Tongue (tissue), 2 donors: ENCODE data around the gene GNAS-AS1. TPM values are rescaled to one million over a fixed set of nuclear protein-coding genes. Genes with fewer than 3 reads are reported as not detected.

Source experiments
- DNase-seq: peaks from one replicate; pipeline ENCODE4 v3.0.0-alpha.2; 2015
- total RNA-seq: library from RNA; depleted of rRNA; stranded (reverse); fragments of >200 nt; gene quantifications from one replicate; pipeline ENCODE4 v1.2.3, GENCODE V29; 2014

GNAS-AS1 gene
- total RNA-seq = 2.5 TPM

DNA sequence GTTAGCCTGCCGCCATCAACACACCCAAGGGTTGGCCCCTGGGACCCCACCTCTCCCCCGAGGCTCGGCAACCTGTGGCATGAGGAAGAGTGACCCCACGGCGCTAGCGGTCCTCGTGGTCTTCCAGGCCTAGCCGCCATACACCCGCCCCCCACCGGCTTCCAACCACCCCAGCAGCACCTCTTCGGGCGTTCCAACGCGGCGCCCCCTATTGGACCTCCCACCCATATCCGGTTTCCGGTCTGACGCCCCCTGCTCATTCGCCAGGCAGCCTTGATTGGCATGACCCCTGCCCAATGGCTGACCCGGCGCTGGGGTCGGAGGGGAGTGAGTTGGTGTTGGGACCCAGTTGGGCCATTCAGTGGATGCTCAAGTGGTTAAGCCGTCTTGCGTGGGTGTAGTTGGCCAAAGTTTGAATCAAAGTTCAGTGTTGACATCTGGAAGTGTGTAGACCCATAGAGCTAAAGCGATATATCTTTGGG, at the start of gene GNAS-AS1:
TSS of gene GNAS-AS1 (minus strand) at position 210 of the 482 bp plus-strand sequence.
- peak; percentile 92 for DNase-seq

DNA sequence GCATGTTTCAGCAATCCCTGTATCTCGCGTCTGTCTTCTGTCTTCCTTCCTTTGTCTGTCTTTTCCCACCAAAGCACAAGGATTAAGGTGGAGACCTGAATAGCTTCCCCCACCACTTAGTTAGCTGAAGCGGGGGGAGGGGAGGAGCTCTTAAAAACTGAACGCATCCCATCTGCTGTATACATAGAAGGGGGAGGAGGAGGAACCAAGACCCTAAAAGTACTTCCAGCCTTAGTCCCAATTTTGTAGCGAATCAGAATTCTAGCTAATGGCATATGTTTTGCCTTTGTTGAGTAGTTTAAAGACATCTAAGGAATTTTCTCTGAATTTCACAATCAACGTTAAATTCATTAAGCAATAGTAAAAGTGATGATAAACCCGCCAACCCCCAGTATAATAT, 49.7 kb upstream of the GNAS-AS1 start:
- peak; percentile 46 for DNase-seq

DNA sequence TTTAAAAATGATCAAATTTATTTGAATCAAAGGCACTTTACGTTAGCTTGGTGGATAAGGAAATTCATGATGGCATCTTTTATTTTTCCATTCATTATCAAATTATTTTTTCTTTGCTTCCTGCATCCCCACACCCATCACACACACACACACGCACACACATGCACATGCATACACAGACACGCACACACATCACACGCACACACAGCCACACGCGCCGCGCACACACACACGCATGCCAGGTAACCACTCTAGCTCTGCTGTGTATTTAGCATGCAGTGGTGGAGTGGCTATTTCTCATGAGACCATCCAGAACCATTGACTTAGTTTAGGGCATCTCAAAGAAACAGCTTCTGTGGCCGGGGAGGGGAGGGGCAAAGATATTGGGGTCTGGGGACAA, 48.8 kb upstream of the GNAS-AS1 start:
- no peak for DNase-seq

DNA sequence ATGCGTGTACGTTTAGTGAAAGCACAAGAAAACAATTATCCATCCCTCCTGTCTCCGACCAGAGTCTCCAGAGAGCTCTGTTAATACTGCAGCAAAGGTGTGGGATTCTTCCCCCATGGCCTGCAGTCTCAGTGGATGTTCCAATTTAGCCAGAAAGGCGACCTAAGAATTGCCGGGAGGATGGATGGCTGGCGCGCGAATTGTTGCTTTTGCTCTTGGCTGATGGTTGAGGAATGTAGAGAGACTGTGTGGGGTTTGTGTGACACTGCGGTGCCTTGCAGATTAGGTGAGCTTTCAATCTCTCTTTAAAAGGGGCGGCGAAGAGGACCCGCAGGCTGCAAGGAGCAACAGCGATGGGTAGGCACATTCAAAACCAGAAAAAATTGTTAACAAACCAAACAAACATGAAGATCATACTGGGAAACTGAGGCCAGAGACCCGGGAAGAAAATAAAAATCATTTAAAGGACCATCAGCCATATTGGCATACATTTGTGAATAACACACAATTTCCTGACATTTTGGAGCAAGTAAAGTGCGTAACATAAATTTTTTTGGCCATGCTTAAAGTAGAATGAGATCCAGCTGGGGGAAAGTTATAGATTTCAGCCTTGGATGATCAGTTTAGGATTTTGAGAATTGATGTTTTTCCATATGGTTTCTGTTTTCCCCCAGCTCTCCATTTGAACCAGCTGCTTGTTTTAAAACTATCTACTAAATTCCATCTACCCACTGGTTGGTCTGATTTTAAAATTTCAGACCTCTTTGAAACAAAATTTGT, 48.1 kb upstream of the GNAS-AS1 start:
- DNase-seq = no peak

DNA sequence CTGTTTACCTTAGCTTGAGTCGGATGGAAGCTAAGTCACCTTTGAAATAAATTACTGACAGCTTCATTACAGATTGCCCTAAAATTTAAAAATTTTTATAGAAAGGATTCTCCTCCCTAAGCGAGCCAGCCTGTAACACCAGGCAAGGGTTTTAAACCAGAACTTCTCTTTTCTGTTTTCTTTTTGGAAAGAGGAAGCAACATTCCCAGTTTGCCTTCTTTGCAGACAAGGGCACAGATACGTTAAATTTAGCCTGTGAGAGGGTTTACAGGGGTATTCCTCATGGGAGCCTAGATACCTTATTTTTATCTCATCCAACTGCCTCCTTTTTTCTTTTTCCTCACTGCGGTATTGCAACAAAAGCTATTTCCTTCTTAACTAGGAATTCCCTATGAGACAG, 46.8 kb upstream of the GNAS-AS1 start:
- no peak for DNase-seq

DNA sequence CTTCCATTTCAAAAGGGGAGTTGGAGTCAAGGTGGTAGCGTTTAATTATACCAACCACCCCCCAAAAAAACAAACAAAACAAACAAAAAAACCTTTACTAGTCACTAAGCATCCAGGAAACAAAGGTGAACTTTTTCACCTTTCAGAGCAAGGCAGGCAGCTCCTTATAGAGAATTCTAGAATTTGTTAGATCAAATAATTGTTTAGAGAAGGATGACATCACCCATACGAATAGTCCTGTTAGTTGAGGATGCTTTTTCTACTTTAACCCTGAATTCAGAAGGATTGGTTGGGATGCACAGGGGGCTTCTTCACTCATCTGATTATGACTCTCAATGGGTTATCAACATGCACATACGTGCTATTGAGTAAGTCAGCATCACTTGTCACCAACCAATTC, 46.1 kb upstream of the GNAS-AS1 start:
- no peak for DNase-seq

DNA sequence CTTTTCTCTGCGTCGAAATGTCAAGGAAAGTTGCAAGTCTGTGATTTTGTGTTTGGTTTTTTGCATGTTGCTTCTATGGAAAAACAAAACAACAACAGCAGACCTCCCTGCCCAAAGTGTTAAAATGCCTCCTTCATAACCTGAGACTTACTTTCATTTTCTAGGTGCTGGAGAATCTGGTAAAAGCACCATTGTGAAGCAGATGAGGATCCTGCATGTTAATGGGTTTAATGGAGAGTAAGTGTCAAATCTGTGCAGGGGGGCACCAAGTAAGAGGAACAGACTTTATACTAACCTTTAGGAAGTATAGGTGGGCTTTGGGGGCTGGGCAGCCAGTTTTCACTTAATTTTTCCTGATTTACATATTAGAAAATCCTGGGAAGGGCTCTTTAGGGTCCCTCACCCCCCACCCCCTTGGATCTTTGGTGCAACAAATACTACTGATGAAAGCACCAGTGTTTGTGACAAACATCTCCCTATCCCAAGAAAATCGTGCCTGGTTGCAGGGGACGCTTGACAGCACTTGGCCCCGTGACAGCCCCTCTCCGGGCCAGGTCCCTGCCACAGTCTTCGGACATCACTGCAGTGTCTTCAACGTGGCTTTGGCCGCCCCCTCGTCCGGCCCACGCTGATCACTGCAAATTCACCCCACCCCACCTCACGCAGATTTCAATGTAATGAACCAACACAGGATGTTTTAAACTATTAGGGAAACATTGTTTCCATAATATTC, 44.9 kb upstream of the GNAS-AS1 start:
- DNase-seq = no peak

DNA sequence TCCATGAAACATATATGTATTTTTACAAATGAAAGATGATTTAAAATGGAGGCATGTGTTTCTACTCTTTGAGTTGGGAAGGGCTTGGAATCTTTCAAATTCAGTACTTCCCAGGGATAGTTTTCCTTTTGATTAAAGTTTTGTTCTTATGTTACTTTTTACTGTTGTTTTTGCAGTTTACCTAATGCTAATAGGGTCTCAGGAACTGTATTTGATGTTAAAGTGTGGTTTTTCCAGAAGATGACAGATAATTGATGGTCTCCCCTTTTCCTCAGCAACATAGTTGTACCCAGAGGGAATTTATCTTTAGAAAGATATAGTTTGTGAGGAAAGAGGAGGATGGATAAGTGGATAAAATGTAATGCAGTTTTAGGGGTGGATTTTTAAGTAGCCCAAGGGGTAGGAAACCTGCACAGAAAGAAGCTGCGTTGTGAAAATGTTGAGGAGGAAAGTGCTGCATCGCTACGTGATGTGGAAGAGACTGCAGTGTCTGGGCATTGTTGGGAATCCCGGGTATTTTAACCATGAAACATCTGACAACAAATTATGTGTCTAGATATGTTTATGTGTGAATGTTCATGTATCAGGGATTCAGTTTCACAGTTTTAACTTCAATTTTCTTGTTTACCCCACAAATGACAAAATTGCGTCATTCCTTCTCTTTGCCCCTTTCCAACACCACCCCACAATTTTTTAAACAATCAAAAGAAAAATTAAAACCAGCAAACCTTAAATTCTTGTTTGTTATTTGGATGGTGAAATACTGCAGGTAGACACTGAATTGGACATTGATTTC, 44.1 kb upstream of the GNAS-AS1 start:
- DNase-seq = no peak

DNA sequence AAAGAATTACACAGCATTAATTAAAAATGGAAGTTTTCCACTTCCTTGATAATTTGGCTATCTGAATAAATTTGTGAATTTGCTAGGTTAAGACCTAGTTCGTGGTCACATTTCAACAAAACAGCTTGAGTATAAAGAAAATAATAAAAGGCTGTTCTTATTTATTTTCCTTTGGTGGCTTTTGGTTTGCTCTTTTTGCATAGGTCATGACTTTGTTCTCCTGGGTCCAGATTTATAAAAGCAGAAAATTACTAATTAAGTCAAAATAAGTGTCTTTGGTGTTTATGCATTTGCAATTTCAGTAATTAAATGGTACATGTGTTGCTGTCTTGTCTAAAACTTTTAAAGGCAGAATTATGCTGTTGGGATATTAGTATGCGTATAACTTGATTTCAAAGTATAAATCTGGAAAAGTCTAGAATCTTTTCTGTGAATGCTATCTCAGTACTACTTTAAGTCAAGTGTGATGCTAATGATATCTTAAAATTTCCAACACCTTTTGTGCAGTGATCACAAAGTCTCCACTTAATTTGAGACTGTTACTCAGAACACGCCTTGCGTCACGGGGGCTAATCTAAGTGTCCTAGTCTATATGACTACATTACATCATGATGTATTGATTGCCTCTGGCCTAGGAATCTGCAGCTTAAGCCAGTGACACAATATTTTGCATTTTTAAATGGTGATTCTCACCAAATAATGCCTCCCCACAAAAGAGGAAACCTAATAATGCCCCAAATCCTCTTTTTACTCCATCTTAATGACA, 42.8 kb upstream of the GNAS-AS1 start:
- DNase-seq = peak; percentile 44

DNA sequence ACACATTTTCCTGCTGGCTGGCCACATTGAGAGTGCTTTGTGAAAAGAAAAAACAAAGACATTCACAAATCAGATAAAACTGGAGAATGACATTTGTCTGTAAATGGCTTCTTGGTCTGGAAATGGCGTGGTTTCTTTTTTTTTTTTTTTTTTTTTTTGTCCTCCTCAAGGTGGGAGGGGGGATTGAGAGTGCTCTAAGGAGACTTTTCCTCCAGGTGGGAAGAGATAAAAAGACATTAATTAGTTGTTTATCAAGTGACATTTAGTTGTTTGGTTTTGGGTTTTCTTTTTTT, 42.2 kb upstream of the GNAS-AS1 start:
- DNase-seq = peak; percentile 63

DNA sequence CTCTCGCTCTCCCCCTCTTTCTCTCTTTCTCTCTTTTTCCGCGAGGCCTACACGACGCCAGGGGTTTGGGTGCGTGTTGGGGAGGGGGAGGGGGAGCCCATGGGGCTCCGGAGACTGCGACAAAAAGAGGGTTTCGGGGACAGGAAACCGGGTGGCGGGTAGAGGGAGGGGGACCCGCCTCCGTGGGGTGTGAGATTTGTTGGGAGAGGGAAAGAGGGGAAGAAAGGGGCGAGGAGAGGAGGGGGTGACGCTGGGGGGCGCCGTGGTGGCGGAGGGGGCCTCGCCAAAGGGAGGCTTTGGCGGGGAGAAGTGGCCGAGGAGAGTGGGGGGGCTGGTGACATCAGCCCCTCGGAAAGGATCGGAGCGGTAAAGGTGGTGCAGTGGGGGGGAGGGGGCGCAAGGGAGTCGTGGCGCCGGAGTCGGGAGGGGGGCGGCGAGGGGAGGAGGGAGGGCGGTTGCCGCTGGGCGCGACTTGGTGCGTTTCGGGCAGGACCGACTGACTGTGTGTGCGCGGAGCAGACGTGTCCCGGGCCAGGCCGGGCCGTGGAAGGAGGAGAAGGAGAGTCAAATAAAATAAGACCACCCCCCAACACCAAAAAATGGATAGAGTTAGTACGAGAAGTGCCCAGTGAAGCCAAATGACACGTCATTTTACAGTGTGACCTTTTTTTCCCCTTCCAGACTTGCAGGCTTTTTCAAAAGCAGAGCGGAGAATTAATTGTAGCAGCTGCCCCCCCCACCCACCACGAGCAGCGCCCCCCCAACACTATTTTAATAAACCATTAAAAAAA, 41.6 kb upstream of the GNAS-AS1 start:
- DNase-seq = peak; percentile 89

DNA sequence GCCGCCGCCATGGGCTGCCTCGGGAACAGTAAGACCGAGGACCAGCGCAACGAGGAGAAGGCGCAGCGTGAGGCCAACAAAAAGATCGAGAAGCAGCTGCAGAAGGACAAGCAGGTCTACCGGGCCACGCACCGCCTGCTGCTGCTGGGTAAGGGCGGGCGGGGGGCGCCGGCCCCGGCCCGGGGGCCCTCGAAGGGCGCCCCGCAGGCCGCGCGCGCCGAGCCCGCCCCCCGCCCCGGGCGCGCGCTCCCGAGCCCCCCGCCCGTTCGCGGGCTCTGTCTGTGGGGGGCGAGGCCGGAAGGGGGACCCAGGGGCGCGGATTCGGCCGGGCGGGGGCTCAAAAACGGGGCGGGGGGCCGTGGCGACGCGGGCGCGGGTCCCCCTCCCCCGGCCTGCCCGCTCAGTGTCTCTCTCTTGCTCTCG, 41.0 kb upstream of the GNAS-AS1 start:
- peak; percentile 79 for DNase-seq

DNA sequence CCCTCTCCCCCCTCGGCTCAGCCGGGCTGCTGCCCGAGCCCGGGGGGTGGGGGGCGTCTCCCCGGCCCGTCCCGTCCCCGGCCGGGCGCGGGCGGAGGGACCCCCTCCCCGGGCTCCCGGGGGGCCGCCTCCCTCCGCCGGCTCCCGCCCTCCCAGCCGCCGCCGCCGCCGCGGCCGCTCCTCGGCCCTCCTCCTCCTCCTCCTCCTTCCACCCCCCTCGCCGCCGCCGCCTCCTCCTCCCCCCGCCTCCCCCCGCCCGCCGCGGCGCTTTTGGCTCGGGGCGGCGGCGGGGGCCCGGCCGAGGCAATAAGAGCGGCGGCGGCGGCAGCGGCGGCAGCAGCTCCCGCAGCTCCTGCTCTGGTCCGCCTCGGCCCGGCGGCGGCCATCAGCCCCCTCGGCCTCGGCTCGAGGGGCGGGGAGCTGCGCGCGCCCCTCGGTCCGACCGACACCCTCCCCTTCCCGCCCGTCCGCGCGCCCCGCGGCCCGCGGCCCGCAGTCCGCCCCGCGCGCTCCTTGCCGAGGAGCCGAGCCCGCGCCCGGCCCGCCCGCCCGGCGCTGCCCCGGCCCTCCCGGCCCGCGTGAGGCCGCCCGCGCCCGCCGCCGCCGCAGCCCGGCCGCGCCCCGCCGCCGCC, 40.5 kb upstream of the GNAS-AS1 start:
- DNase-seq = peak; percentile 97

DNA sequence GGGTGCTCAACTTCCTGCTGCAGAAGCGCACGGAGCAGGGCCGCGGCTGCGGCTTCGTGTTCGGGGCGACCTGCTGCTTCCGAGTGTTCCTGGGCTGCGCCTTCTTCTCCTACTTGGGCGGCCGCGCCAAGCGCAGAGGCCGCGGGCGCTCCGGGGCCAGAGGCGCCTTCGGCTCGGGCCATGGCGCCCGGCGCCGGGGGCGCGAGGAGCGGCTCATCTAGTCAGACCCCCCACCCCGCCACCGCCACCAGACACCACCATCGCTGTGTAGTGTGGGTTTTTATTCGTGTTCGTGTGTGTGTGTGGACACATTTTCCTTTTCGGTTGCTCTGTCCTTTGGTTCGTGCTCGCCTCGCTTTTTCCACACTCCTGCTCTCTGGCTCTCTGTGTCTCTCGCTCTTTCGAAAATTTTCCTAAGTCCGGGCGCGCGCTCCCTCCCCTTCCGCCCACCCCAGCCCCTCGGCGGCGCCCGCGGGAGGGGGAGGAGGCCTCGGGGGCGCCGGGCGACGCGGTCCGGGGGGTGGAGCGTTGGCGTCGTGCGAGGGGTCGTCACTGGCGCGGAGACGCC, 39.9 kb upstream of the GNAS-AS1 start:
- no peak for DNase-seq

DNA sequence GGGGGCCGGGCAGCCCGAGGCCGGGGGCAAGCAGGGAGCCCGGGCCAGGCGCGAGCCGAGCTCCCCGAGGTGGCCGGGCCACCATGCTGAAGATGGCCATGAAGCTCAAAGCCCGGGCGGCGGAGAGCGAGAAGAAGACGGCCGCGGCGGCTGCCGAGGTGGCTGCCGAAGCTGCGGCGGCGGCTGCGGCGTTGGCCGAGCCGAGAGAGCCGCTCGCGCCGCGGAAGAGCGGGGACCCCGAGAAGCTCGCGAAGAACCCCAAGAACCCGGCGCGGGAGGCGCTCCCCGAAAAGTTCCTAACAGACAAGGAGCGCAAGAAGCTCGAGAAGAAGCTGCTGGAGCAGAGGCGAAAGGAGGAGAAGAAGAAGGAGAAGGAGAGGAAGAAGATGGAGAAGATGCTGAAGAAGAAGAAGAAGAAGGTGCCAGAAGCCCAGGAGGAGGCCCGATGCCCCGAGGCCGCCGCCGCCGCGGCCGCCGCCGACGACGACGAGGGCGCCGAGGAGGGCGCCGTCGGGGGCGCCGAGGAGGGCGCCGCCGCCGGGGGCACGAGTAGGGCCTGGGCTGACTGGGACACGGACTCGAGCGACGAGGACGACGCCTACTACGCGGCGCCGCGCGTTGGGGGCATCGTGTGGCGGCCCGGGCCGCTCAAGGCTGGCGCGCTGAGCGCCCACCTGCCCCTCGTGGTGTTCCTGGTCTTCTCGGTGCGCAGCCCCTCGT, 39.3 kb upstream of the GNAS-AS1 start:
- no peak for DNase-seq

DNA sequence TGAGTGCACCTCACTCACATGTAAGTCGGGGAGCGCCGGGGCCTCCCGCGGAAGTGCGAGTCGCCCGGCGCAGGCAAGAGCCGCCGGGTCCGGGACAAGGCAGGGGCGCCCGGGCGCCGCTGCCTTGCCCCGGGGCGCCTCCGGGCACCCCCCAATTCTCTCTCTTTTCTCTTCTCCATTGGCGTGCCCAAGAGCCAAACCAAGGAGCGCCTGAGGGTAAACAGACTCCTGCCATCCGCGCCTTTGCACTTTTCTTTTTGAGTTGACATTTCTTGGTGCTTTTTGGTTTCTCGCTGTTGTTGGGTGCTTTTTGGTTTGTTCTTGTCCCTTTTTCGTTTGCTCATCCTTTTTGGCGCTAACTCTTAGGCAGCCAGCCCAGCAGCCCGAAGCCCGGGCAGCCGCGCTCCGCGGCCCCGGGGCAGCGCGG, 38.6 kb upstream of the GNAS-AS1 start:
- peak; percentile 28 for DNase-seq

DNA sequence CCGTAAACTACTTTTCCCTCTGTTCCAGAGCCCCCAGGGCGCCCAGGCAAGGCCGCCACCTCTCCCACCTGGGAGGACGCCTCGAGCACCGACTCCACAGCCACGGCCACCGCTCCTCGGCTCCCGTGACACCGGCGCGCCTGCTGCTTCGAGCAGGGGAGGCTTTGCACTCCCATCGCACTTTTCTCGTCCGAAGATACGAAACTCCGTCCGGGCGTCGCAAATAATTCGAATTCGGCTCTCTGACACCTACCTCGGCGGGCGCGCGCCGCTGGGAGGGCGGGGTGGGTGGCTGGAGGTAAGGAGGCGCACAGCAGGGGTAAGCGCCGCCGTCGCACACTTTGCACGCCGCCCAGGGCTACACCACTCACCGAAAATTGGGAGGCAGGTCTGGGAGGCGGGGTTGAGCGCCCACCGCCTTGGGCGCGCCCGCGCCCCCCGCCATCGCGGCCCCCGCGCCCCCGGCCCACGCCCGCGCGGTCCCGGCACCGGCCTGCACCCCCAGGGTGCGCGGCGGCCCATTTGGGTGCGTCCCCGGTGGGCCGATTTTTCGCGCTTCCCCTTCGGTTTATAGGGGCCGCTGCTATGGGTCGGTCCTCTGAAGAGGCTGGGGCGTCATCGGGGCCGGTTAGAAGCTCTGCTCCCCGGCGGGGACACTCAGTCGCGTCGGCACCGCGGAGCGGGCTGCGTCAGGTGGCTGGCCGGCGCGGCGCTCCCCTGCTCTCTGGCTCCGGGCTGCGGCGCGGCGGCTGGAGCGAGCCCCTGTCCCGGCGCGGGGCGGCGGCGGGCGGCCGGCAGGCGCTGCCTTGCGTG, 38.0 kb upstream of the GNAS-AS1 start:
- peak; percentile 87 for DNase-seq

DNA sequence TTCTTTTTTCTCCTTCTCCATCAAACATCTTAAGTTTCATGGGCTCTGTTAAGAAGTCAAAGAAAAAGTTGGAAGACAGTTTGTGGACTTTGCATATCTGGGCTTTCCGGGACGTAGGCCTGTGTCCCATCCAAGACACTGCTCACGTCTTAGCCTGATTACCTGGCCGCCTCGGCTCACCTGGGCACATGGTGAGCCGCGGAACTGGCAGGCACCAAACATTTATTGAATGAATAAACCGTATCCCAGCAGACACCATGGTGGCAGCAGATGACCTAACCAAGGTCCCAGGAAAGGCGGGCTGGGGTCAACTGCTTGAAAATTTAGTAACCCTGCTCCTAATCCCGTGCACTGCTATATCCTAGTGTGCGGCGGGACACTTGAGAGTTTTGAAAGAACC, 37.4 kb upstream of the GNAS-AS1 start:
- no peak for DNase-seq

DNA sequence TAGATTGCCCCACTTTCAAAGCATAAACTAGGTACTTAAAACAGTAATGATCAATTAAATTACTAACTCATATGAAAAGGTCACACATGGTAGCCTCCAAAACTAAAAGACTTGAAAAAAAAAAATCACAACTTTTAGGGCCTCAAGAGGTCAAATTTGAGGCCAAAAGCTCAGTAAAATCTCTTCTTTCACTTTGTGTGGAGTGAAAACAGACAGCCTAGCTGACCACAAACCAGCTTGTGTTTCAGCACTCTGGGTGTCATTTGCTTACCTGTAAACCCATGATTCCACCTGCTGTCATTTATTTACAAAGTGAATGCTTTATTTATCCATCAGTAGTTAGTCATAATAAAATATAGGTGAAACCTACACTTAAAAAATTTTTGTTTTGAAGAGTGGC, 35.8 kb upstream of the GNAS-AS1 start:
- DNase-seq = no peak
